AG04450 (cell line): ENCODE results near the gene NRTN. TPM values are rescaled to one million over a fixed set of nuclear protein-coding genes. Genes with fewer than 3 reads are reported as not detected.
A peak's percentile ranks its signal among the peaks of the same experiment; 100 is the strongest.

ENCODE experiments used
- CTCF ChIA-PET: fragments of 300-600, 350-600 bp; formaldehyde crosslinking; extraction: SDS; loops from one replicate; lab custom pipeline; 2022; ENCODE audit warnings: antibody characterized with exemption, inconsistent platforms; lab: Charles Lee
- POLR2A ChIA-PET: fragments of 350-600 bp; formaldehyde crosslinking; extraction: SDS; loops from one replicate; lab custom pipeline; 2021; ENCODE audit warnings: antibody characterized with exemption, inconsistent platforms; lab: Yijun Ruan, JAX
- DNase-seq: peaks from one replicate; pipeline ENCODE4 v3.0.0-alpha.2; 2011; ENCODE audit warnings: low read depth, low spot score
- H3K27ac ChIP-seq: one replicate; pipeline ENCODE4 v1.5.1; 2012; ENCODE audit warnings: low read depth, low read length, control low read depth
- H3K27me3 ChIP-seq: one replicate; pipeline ENCODE4 v1.6.0; 2012; ENCODE audit warnings: low read length; ENCODE audit not compliant: control insufficient read depth, insufficient read depth
- H3K4me3 ChIP-seq: 2 replicates; pipeline ENCODE4 v1.5.1; 2011; ENCODE audit warnings: mild to moderate bottlenecking, low read depth, low read length, control low read depth
- H3K9me3 ChIP-seq: 2 replicates; pipeline ENCODE4 v1.5.1; 2012; ENCODE audit warnings: low read length; ENCODE audit not compliant: control insufficient read depth, insufficient read depth
- CTCF ChIP-seq: IDR thresholded peaks from 2 replicates; pipeline ENCODE4 v1.5.1; 2011; ENCODE audit warnings: low read depth, low read length, control low read depth, inconsistent platforms
- polyA plus RNA-seq: library from polyadenylated mRNA; depleted of rRNA; stranded (reverse); fragments of >200 nt; gene quantifications from 2 replicates; pipeline ENCODE4 v1.2.3, GENCODE V29; 2011

NRTN gene
- polyA plus RNA-seq, 1 experiment = 0.24 TPM

GRCh38 chr19:5801796-5802619 lies 2.9 kb upstream of the NRTN start:
- ChIA-PET CTCF (interaction anchor here (0.6 to 1.2 kb wide), 4 partner anchors 91 to 220 kb away, joined by 3 to 4 read pairs (median 4); no protein-coding TSS in a partner anchor), POLR2A (interaction anchor here (0.6 kb wide), 1 partner anchor 178 kb away, joined by 3 read pairs; no protein-coding TSS in a partner anchor)
- no peak overlapping the region for H3K27ac ChIP-seq
- peaks cover 46% of the 10 kb centered on the region for H3K27me3 ChIP-seq
- no peaks in the 10 kb centered on the region; the same call in 1 of the 2 replicates for H3K9me3 ChIP-seq
- no peak for DNase-seq
- H3K4me3 ChIP-seq = no peak overlapping the region
- no peak for TF ChIP-seq CTCF

GRCh38 chr19:5803441-5803751 lies 1.5 kb upstream of the NRTN start:
- POLR2A ChIA-PET = interaction anchor here (0.6 to 1.8 kb wide), 5 partner anchors 25 to 100 kb away, joined by 6 to 15 read pairs (median 6); partner anchors contain the start of gene NDUFA11
- Histone ChIP-seq H3K9me3 (peaks cover 3% of the 10 kb centered on the region; the same call in 1 of the 2 replicates), H3K27ac (no peak overlapping the region), H3K4me3 (peak overlapping the region; percentile 44), H3K27me3 (peaks cover 48% of the 10 kb centered on the region)
- TF ChIP-seq CTCF = no peak
- CTCF ChIA-PET = interaction anchor here (0.6 to 2.1 kb wide), 57 partner anchors 9 to 427 kb away, joined by 3 to 141 read pairs (median 7); partner anchors contain the start of genes CATSPERD, DUS3L, FUT6 and NDUFA11
- DNase-seq = no peak

GRCh38 chr19:5803752-5804515 lies 933 bp upstream of the NRTN start:
- peak overlapping the region; percentile 44 for H3K4me3 ChIP-seq
- H3K27me3 ChIP-seq = peaks cover 49% of the 10 kb centered on the region
- DNase-seq = peak; percentile 74
- POLR2A ChIA-PET = interaction anchor here (0.5 to 1.8 kb wide), 11 partner anchors 13 to 511 kb away, joined by 3 to 15 read pairs (median 6); partner anchors contain the start of genes LONP1 and NDUFA11
- peak; percentile 97 for TF ChIP-seq CTCF
- CTCF ChIA-PET = interaction anchor here (0.6 to 2.1 kb wide), 69 partner anchors 8 to 427 kb away, joined by 3 to 141 read pairs (median 7); partner anchors contain the start of genes CATSPERD, DUS3L, FUT6 and NDUFA11
- no peak overlapping the region for H3K27ac ChIP-seq
- H3K9me3 ChIP-seq = peaks cover 4% of the 10 kb centered on the region; the same call in 1 of the 2 replicates

- peaks cover 33% of the 10 kb centered on the region for H3K27me3 ChIP-seq
- H3K9me3 ChIP-seq = peaks cover 4% of the 10 kb centered on the region; the same call in 1 of the 2 replicates
- DNase-seq = no peak
- no peak overlapping the region for H3K27ac ChIP-seq
- ChIA-PET POLR2A (no interaction called here), CTCF (interaction anchor here (0.5 to 0.8 kb wide), 2 partner anchors 53 to 85 kb away, joined by 3 read pairs; no protein-coding TSS in a partner anchor)
- TF ChIP-seq CTCF = peak; percentile 73
- peak overlapping the region; percentile 20; the same call in 1 of the 2 replicates for H3K4me3 ChIP-seq
These were observed 730 bp downstream of the NRTN start for GRCh38 chr19:5805462-5806132.
